IMR-90 (cell line): Measurements from ENCODE around the gene OSM. TPM values are rescaled to one million over a fixed set of nuclear protein-coding genes. Genes with fewer than 3 reads are reported as not detected.

Experiments used
- ATAC-seq: fragments of 200-7000 bp; cut with Tn5 transposase; 2 replicates; pipeline ENCODE4 v1.9.1; 2020; ENCODE audit warnings: low read depth, mild to moderate bottlenecking, moderate library complexity
- BruUV-seq: library from RNA; stranded (reverse); fragments of 400-500 nt; replicated peaks from 2 replicates; lab custom pipeline; 2021; lab: Mats Ljungman, UMichigan
- CTCF ChIA-PET: fragments of 300-600 bp; formaldehyde crosslinking; extraction: SDS; loops from one replicate; lab custom pipeline; 2021; ENCODE audit warnings: antibody characterized with exemption; lab: Yijun Ruan, JAX
- POLR2A ChIA-PET: fragments of 300-600 bp; sonication (Branson Sonifier 250); formaldehyde crosslinking; loops from one replicate; lab custom pipeline; 2022; ENCODE audit warnings: antibody characterized with exemption; ENCODE audit not compliant: unreplicated experiment; lab: Charles Lee
- DNase-seq: peaks from one replicate; pipeline ENCODE4 v3.0.0; 2013
- H2AFZ ChIP-seq: replicated peaks from 2 replicates; pipeline ENCODE3; 2013; ENCODE audit warnings: low read length, mild to moderate bottlenecking; ENCODE audit not compliant: poor library complexity
- H2AK5ac ChIP-seq: 2 replicates; pipeline ENCODE4 v1.6.1; 2013; ENCODE audit warnings: low read depth, low read length, inconsistent platforms
- H2AK9ac ChIP-seq: replicated peaks from 2 replicates; pipeline ENCODE3; 2013; ENCODE audit warnings: mild to moderate bottlenecking, low read depth, low read length, moderate library complexity; ENCODE audit not compliant: poor library complexity
- H2BK120ac ChIP-seq: 2 replicates; pipeline ENCODE4 v1.6.1; 2013; ENCODE audit warnings: low read depth, low read length, inconsistent platforms
- H2BK15ac ChIP-seq: 3 replicates; pipeline ENCODE4 v1.6.1; 2013; ENCODE audit warnings: low read depth, low read length, inconsistent platforms
- H2BK20ac ChIP-seq: 2 replicates; pipeline ENCODE4 v1.6.1; 2013; ENCODE audit warnings: low read depth, mild to moderate bottlenecking, inconsistent platforms, low read length, moderate library complexity
- H2BK5ac ChIP-seq: 2 replicates; pipeline ENCODE4 v1.6.1; 2013; ENCODE audit warnings: mild to moderate bottlenecking, low read depth, low read length, inconsistent platforms; ENCODE audit not compliant: poor library complexity, severe bottlenecking
- H3K14ac ChIP-seq: replicated peaks from 2 replicates; pipeline ENCODE4 v1.6.1; 2013; ENCODE audit warnings: low read depth, low read length, inconsistent platforms
- H3K18ac ChIP-seq: 2 replicates; pipeline ENCODE4 v1.6.1; 2013; ENCODE audit warnings: low read depth, low read length, control low read depth
- H3K23ac ChIP-seq: 2 replicates; pipeline ENCODE4 v1.6.1; 2013; ENCODE audit warnings: low read depth, low read length, inconsistent platforms
- H3K27ac ChIP-seq: 2 replicates; pipeline ENCODE4 v1.5.1; 2013; ENCODE audit warnings: mild to moderate bottlenecking, control low read depth, low read length; ENCODE audit not compliant: insufficient read depth
- H3K27me3 ChIP-seq: 2 replicates; pipeline ENCODE4 v1.6.1; 2013; ENCODE audit warnings: low read length; ENCODE audit not compliant: control insufficient read depth, insufficient read depth
- H3K36me3 ChIP-seq: 2 replicates; pipeline ENCODE4 v1.6.1; 2013; ENCODE audit warnings: low read length, mixed read lengths; ENCODE audit not compliant: control insufficient read depth, insufficient read depth
- H3K4ac ChIP-seq: 2 replicates; pipeline ENCODE4 v1.6.1; 2013; ENCODE audit warnings: low read depth, low read length, inconsistent platforms
- H3K4me1 ChIP-seq: 2 replicates; pipeline ENCODE4 v1.6.1; 2013; ENCODE audit warnings: low read length, mixed read lengths; ENCODE audit not compliant: control insufficient read depth, insufficient read depth
- H3K4me2 ChIP-seq: 2 replicates; pipeline ENCODE4 v1.6.1; 2013; ENCODE audit warnings: low read depth, mild to moderate bottlenecking, control low read depth, low read length, moderate library complexity
- H3K4me3 ChIP-seq: 2 replicates; pipeline ENCODE4 v1.5.1; 2013; ENCODE audit warnings: low read depth, mild to moderate bottlenecking, control low read depth, low read length, moderate library complexity; ENCODE audit not compliant: insufficient read depth
- H3K56ac ChIP-seq: 2 replicates; pipeline ENCODE4 v1.6.1; 2013; ENCODE audit warnings: low read length, inconsistent platforms; ENCODE audit not compliant: insufficient read depth; ENCODE audit errors: extremely low read depth
- H3K79me1 ChIP-seq, 2 experiments: 2 replicates each; pipeline ENCODE4 v1.6.1; 2013; ENCODE audit warnings: low read length in 2 of 2, inconsistent platforms in 1 of 2, low read depth in 1 of 2
- H3K9ac ChIP-seq: 2 replicates; pipeline ENCODE4 v1.6.1; 2013; ENCODE audit warnings: low read depth, low read length, control low read depth
- H3K9me1 ChIP-seq: 2 replicates; pipeline ENCODE4 v1.6.1; 2013; ENCODE audit warnings: low read length, inconsistent platforms; ENCODE audit not compliant: insufficient read depth
- H3K9me3 ChIP-seq: 2 replicates; pipeline ENCODE4 v1.6.1; 2013; ENCODE audit warnings: low read length; ENCODE audit not compliant: control insufficient read depth, insufficient read depth
- H4K20me1 ChIP-seq: 2 replicates; pipeline ENCODE4 v1.6.1; 2013; ENCODE audit warnings: low read length, inconsistent platforms; ENCODE audit not compliant: insufficient read depth
- H4K5ac ChIP-seq: 2 replicates; pipeline ENCODE4 v1.6.1; 2013; ENCODE audit warnings: mild to moderate bottlenecking, low read depth, low read length, control low read depth
- H4K8ac ChIP-seq, 2 experiments: 2 replicates each; pipeline ENCODE4 v1.6.1; 2013; ENCODE audit warnings: low read depth in 2 of 2, low read length in 2 of 2, control low read depth in 1 of 2, inconsistent platforms in 1 of 2
- H4K91ac ChIP-seq: 2 replicates; pipeline ENCODE4 v1.6.1; 2013; ENCODE audit warnings: low read depth, low read length, inconsistent platforms; ENCODE audit not compliant: insufficient read depth
- CEBPB ChIP-seq: IDR thresholded peaks from 2 replicates; pipeline ENCODE4 v1.6.1; 2012; ENCODE audit warnings: low read depth, low read length, improper control_type of control experiment
- ELK1 ChIP-seq: fragments of 150-350 bp; IDR thresholded peaks from 2 replicates; pipeline ENCODE4 v1.6.1; 2016; ENCODE audit warnings: low read depth, mild to moderate bottlenecking, low read length, moderate library complexity, borderline replicate concordance
- FOS ChIP-seq: fragments of 150-350 bp; IDR thresholded peaks from 2 replicates; pipeline ENCODE4 v1.6.1; 2016; ENCODE audit warnings: low read depth, low read length
- NFE2L2 ChIP-seq: fragments of 150-350 bp; IDR thresholded peaks from 2 replicates; pipeline ENCODE4 v1.6.1; 2016; ENCODE audit warnings: low read depth, mild to moderate bottlenecking, low read length
- POLR2A ChIP-seq: IDR thresholded peaks from 2 replicates; pipeline ENCODE4 v1.6.1; 2012; ENCODE audit warnings: mild to moderate bottlenecking, low read depth, low read length
- RAD21 ChIP-seq: IDR thresholded peaks from 2 replicates; pipeline ENCODE4 v1.6.1; 2012; ENCODE audit warnings: low read length, improper control_type of control experiment
- RCOR1 ChIP-seq: IDR thresholded peaks from 2 replicates; pipeline ENCODE4 v1.6.1; 2012; ENCODE audit warnings: mild to moderate bottlenecking, low read length, improper control_type of control experiment; ENCODE audit not compliant: insufficient replicate concordance
- RFX5 ChIP-seq: IDR thresholded peaks from 2 replicates; pipeline ENCODE4 v1.8.0; 2012; ENCODE audit warnings: low read depth, mild to moderate bottlenecking, low read length, moderate library complexity
- WGBS, 2 experiments: methylation state at CpG; one replicate each; pipeline versions ENCODE4 v1.1.5 to v1.1.7; 2013; ENCODE audit warnings: missing lambda C conversion rate in 2 of 2; ENCODE audit not compliant: insufficient read length in 1 of 2; ENCODE audit errors: extremely low coverage in 2 of 2; 5-methylcytosine and 5-hydroxymethylcytosine counted together
- dilution Hi-C: fragments of 300-500 bp; cut with HindIII; formaldehyde crosslinking; loops from one replicate; pipeline ENCODE4 v1.14.3; 2018; ENCODE audit warnings: low sequenced_read_pairs; ENCODE audit not compliant: unreplicated experiment
- in situ Hi-C: fragments of 300-500 bp; cut with MboI; formaldehyde crosslinking; loops from 3 replicates; pipeline ENCODE4 v1.14.3; 2019; ENCODE audit warnings: low sequenced_read_pairs, inconsistent platforms, mixed read lengths
- intact Hi-C: fragments of 100-400 bp; cut with micrococcal nuclease; formaldehyde crosslinking; loops from 2 replicates; pipeline ENCODE4 v1.10.0; 2022
- polyA plus RNA-seq, 3 experiments: library from polyadenylated mRNA; depleted of rRNA; stranded (reverse); fragments of >200 nt; gene quantifications; 2 replicates each; pipeline ENCODE4 v1.2.3, GENCODE V29; 2012; ENCODE audit warnings: low replicate concordance in 1 of 3
- total RNA-seq: library from RNA; depleted of rRNA; stranded (reverse); fragments of >200 nt; gene quantifications from 2 replicates; pipeline ENCODE4 v1.2.3, GENCODE V29; 2012

OSM gene
- total and polyA plus RNA-seq, 2 of the 4 experiments (the other 2 are of a cell fraction): not detected

GRCh38 chr22:30307041-30307574 lies 40.5 kb upstream of the OSM start:
- H3K4me3 ChIP-seq: no peak overlapping the region
- DNase-seq (no peak), ATAC-seq (no peak)
- H2BK20ac ChIP-seq: no peak overlapping the region
- no peak overlapping the region for H4K91ac ChIP-seq
- ChIA-PET POLR2A (no interaction called here), CTCF (no interaction called here)
- H3K4me2 ChIP-seq: no peak overlapping the region
- peaks cover 41% of the 10 kb centered on the region for H3K4me1 ChIP-seq
- H3K4ac ChIP-seq: no peak overlapping the region
- no peak overlapping the region for H4K5ac ChIP-seq
- 100% methylated on average over 2 of the region's 4 CpGs; no CpG with 5 or more reads in 1 of the 2 experiments for WGBS, 2 experiments
- no peaks in the 10 kb centered on the region for H3K27me3 ChIP-seq
- H3K9me1 ChIP-seq: peaks cover 51% of the 10 kb centered on the region
- TF ChIP-seq ELK1 (no peak), RFX5 (no peak), RCOR1 (no peak), CEBPB (no peak), RAD21 (no peak), POLR2A (no peak), NFE2L2 (no peak), FOS (no peak)
- H2AK9ac ChIP-seq: no peak overlapping the region
- H2BK15ac ChIP-seq: no peak overlapping the region
- intact Hi-C loops (no loop called here), dilution Hi-C loops (no loop called here), in situ Hi-C loops (no loop called here)
- no peak overlapping the region for H3K23ac ChIP-seq
- H3K79me1 ChIP-seq: peaks cover 54 to 93% of the 10 kb centered on the region in 2 experiments
- no peak overlapping the region for H2AFZ ChIP-seq
- H3K18ac ChIP-seq: no peak overlapping the region
- H3K9me3 ChIP-seq: no peaks in the 10 kb centered on the region
- H2BK120ac ChIP-seq: no peak overlapping the region
- no peak overlapping the region for H4K8ac ChIP-seq
- H3K36me3 ChIP-seq: peaks cover 18% of the 10 kb centered on the region
- H3K56ac ChIP-seq: no peak overlapping the region
- no TSS peak for BruUV-seq
- H3K9ac ChIP-seq: no peak overlapping the region
- no peak overlapping the region for H2BK5ac ChIP-seq
- H3K27ac ChIP-seq: no peak overlapping the region
- no peak overlapping the region for H2AK5ac ChIP-seq
- H3K14ac ChIP-seq: no peak overlapping the region
- peaks cover 78% of the 10 kb centered on the region for H4K20me1 ChIP-seq
